K562 (cell line): ENCODE measurements around the gene OR5J2. TPM values are rescaled to one million over a fixed set of nuclear protein-coding genes. Genes with fewer than 3 reads are reported as not detected.

Experiments
- ATAC-seq: fragments of 200-7000 bp; cut with Tn5 transposase; 3 replicates; pipeline ENCODE4 v1.9.1; 2020; ENCODE audit warnings: moderate library complexity
- BruUV-seq: library from RNA; stranded (reverse); fragments of 400-500 nt; replicated peaks from 2 replicates; lab custom pipeline; 2021; lab: Mats Ljungman, UMichigan
- CTCF ChIA-PET: fragments of 300-600 bp; formaldehyde crosslinking; extraction: SDS; loops from one replicate; lab custom pipeline; 2021; ENCODE audit warnings: low intra/inter-chr PET ratio; lab: Yijun Ruan, JAX
- POLR2A ChIA-PET: fragments of 300-600, 350-650 bp; sonication (Branson Sonifier 250); formaldehyde crosslinking; extraction: SDS; loops from one replicate; lab custom pipeline; 2021; ENCODE audit warnings: antibody characterized with exemption, inconsistent platforms; lab: Yijun Ruan, JAX
- DNase-seq, 4 experiments: peaks; one replicate each; pipeline versions ENCODE4 v3.0.0 to v3.0.0-alpha.2; 2011 to 2018; ENCODE audit warnings: low spot score in 3 of 4, mixed read lengths in 3 of 4; ENCODE audit errors: extremely low read depth in 1 of 4
- FAIRE-seq: peaks from 2 replicates; lab custom pipeline; 2011; peaks lifted over from hg19 to GRCh38; lab: Jason Lieb, UNC
- H2AFZ ChIP-seq: 2 replicates; pipeline ENCODE4 v1.6.0; 2011; ENCODE audit warnings: low read depth, low read length, control low read depth, inconsistent platforms
- H3K27ac ChIP-seq: fragments of 200-600 bp; 3 replicates; pipeline ENCODE4 v1.8.0; 2011; ENCODE audit warnings: low read depth, mild to moderate bottlenecking, control low read depth, inconsistent platforms, low read length, moderate library complexity, mixed read lengths; ENCODE audit errors: extremely low read depth
- H3K27me3 ChIP-seq, 2 experiments: fragments of 300-600 bp in 1 of 2; 2 replicates in 1 of 2; 3 replicates in 1 of 2; pipeline versions ENCODE4 v1.6.0 to v1.8.0; 2011; ENCODE audit warnings: inconsistent platforms in 2 of 2, low read length in 2 of 2, mild to moderate bottlenecking in 1 of 2, mixed read lengths in 1 of 2, moderate library complexity in 1 of 2; ENCODE audit not compliant: control insufficient read depth in 2 of 2, insufficient read depth in 2 of 2
- H3K36me3 ChIP-seq: fragments of 300-600 bp; 3 replicates; pipeline ENCODE4 v1.8.0; 2011; ENCODE audit warnings: mild to moderate bottlenecking, low read length, inconsistent platforms; ENCODE audit not compliant: control insufficient read depth, insufficient read depth
- H3K4me1 ChIP-seq, 2 experiments: fragments of 200-600 bp in 1 of 2; replicated peaks in 1 of 2; 2 replicates in 1 of 2; 3 replicates in 1 of 2; pipeline versions ENCODE4 v1.5.1 to v1.8.0; 2011; ENCODE audit warnings: inconsistent platforms in 2 of 2, low read length in 2 of 2, mild to moderate bottlenecking in 1 of 2, mixed read lengths in 1 of 2, moderate library complexity in 1 of 2; ENCODE audit not compliant: control insufficient read depth in 2 of 2, insufficient read depth in 2 of 2
- H3K4me2 ChIP-seq: 2 replicates; pipeline ENCODE4 v1.6.1; 2011; ENCODE audit warnings: low read length, control low read depth, inconsistent platforms, mixed read lengths; ENCODE audit not compliant: insufficient read depth
- H3K4me3 ChIP-seq: fragments of 200-600 bp; sonication (generic), shearing (Covaris generic); 2 replicates; pipeline ENCODE4 v1.5.1; 2016; ENCODE audit warnings: control low read depth, inconsistent platforms
- H3K79me2 ChIP-seq: fragments of 200-600 bp; 3 replicates; pipeline ENCODE4 v1.8.0; 2011; ENCODE audit warnings: low read length, inconsistent platforms; ENCODE audit not compliant: control insufficient read depth, insufficient read depth
- H3K9ac ChIP-seq, 2 experiments: 2 replicates each; pipeline versions ENCODE4 v1.6.0 to v1.6.1; 2011; ENCODE audit warnings: low read depth in 2 of 2, low read length in 2 of 2, control low read depth in 1 of 2, inconsistent platforms in 1 of 2, mild to moderate bottlenecking in 1 of 2, mixed read lengths in 1 of 2; ENCODE audit not compliant: insufficient read depth in 1 of 2
- H3K9me1 ChIP-seq: one replicate; pipeline ENCODE4 v1.6.0; 2011; ENCODE audit warnings: inconsistent platforms, mild to moderate bottlenecking, low read length, moderate library complexity; ENCODE audit not compliant: control insufficient read depth, insufficient read depth
- H3K9me3 ChIP-seq: replicated peaks from 2 replicates; pipeline ENCODE4 v1.5.1; 2011; ENCODE audit warnings: low read depth, low read length, inconsistent platforms; ENCODE audit not compliant: control insufficient read depth, insufficient read depth
- H4K20me1 ChIP-seq: replicated peaks from 2 replicates; pipeline ENCODE4 v1.6.1; 2011; ENCODE audit warnings: low read length, inconsistent platforms, mixed read lengths; ENCODE audit not compliant: control insufficient read depth, insufficient read depth
- C11orf30 ChIP-seq: fragments of 450-650 bp; IDR thresholded peaks from 2 replicates; pipeline ENCODE4 v1.6.1; 2016; ENCODE audit warnings: low read depth, mild to moderate bottlenecking
- EHMT2 ChIP-seq: fragments of 450-650 bp; IDR thresholded peaks from 2 replicates; pipeline ENCODE4 v1.6.1; 2018; ENCODE audit warnings: antibody characterized with exemption
- HSF4 ChIP-seq: fragments of 250-450 bp; sonication (Bioruptor Pico); IDR thresholded peaks from 2 replicates; pipeline ENCODE4 v2.1.2; 2022; ENCODE audit warnings: mild to moderate bottlenecking, moderate library complexity, borderline replicate concordance
- IRF1 ChIP-seq: sonication (generic); formaldehyde crosslinking; IDR thresholded peaks from 2 replicates; pipeline ENCODE4 v1.8.0; 2022; ENCODE audit warnings: missing genetic modification reagents, mild to moderate bottlenecking, borderline replicate concordance
- MAFF ChIP-seq: IDR thresholded peaks from 2 replicates; pipeline ENCODE4 v1.6.1; 2012; ENCODE audit warnings: low read length, improper control_type of control experiment
- MAFG ChIP-seq: fragments of 450-650 bp; conservative IDR thresholded peaks from 2 replicates; pipeline ENCODE4 v1.6.1; 2016; ENCODE audit warnings: missing genetic modification characterization, missing compliant biosample characterization
- MAFK ChIP-seq: IDR thresholded peaks from 2 replicates; pipeline ENCODE4 v1.6.1; 2011; ENCODE audit warnings: low read length, improper control_type of control experiment
- MCM2 ChIP-seq: fragments of 450-650 bp; IDR thresholded peaks from 2 replicates; pipeline ENCODE4 v1.6.1; 2017; ENCODE audit warnings: low read depth, mild to moderate bottlenecking
- PPARD ChIP-seq: fragments of 250-450 bp; sonication (Bioruptor Pico); IDR thresholded peaks from 2 replicates; pipeline ENCODE4 v1.8.0; 2022; ENCODE audit warnings: inconsistent platforms, mild to moderate bottlenecking, moderate library complexity
- SMAD3 ChIP-seq: fragments of 450-650 bp; formaldehyde crosslinking; conservative IDR thresholded peaks from 2 replicates; pipeline ENCODE4 v1.4.0; 2020; ENCODE audit warnings: mild to moderate bottlenecking
- ZBED1 ChIP-seq: IDR thresholded peaks from 2 replicates; pipeline ENCODE4 v1.6.1; 2014
- ZNF224 ChIP-seq: sonication (generic); formaldehyde crosslinking; IDR thresholded peaks from 2 replicates; pipeline ENCODE4 v1.8.0; 2022; ENCODE audit warnings: mild to moderate bottlenecking, missing genetic modification reagents
- ZNF316 ChIP-seq: fragments of 450-650 bp; IDR thresholded peaks from 2 replicates; pipeline ENCODE4 v1.6.1; 2016
- WGBS: fragments of 100-300 bp; shearing (Covaris generic); methylation state at CpG from one replicate; pipeline ENCODE4 v1.1.6; 2016; ENCODE audit warnings: low coverage, mixed read lengths; ENCODE audit not compliant: insufficient coverage; ENCODE audit errors: missing lambda C conversion rate; 5-methylcytosine and 5-hydroxymethylcytosine counted together
- in situ Hi-C: fragments of 300-500 bp; cut with MboI; formaldehyde crosslinking; loops from 4 replicates; pipeline ENCODE4 v1.15.0; 2018; ENCODE audit warnings: inconsistent platforms, mixed read lengths
- intact Hi-C: fragments of 100-400 bp; cut with micrococcal nuclease; formaldehyde crosslinking; loops from 2 replicates; pipeline ENCODE4 v1.14.2; 2022
- polyA plus RNA-seq, 8 experiments: library from polyadenylated mRNA; depleted of rRNA in 4 of 8; stranded (reverse) in 5 of 8; unstranded in 3 of 8; fragments of >200 nt; fragmentation: Nextera tagmentation in 2 of 8; fragmentation: Illumina TruSeq in 1 of 8; extraction: Ambion mirVana in 2 of 8; extraction: Trizol in 1 of 8; gene quantifications; 2 replicates each; pipeline versions ENCODE4 v1.2.1 to v1.2.3, GENCODE V29; 2011 to 2014; ENCODE audit warnings: inconsistent platforms in 1 of 8, missing spikeins in 1 of 8
- total RNA-seq, 7 experiments: library from RNA; depleted of rRNA in 6 of 7; stranded (reverse); fragments of >200 nt in 6 of 7; fragmentation: Illumina TruSeq in 2 of 7; extraction: Trizol in 2 of 7; gene quantifications; 2 replicates each; pipeline versions ENCODE4 v1.2.1 to v1.2.3, GENCODE V29; 2011 to 2021; ENCODE audit warnings: low replicate concordance in 1 of 7
- TF ChIP-seq, protein P1 (sequence below), 2 experiments: fragments of 450-650 bp; IDR thresholded peaks; 2 replicates each; pipeline ENCODE4 v1.6.1; 2016

The OR5J2 gene
- total and polyA plus RNA-seq, 9 of the 15 experiments (the other 6 are each of a cell fraction or from before 2014, with no cell fraction given) = not detected

GRCh38 chr11:56207790-56208189 lies 31.4 kb downstream of the OR5J2 start:
- H3K27me3 ChIP-seq = no peaks in the 10 kb centered on the region
- ATAC-seq = no peak
- no peak for DNase-seq
- 0% methylated on average over 1 of the region's 1 CpG for WGBS
- peak; percentile 85 for TF ChIP-seq ZNF316
- no peak for TF ChIP-seq IRF1 (CRISPR knock-in tag)
- peak; percentile 73; the same call in 1 of the 2 replicates for TF ChIP-seq C11orf30
- TF ChIP-seq MAFF = peak; percentile 94
- peak; percentile 96 for TF ChIP-seq MAFK
- TF ChIP-seq ZBED1 = no peak
- TF ChIP-seq MAFG (tag) = peak; percentile 86
- no peaks in the 10 kb centered on the region for H3K9me3 ChIP-seq
- no peaks in the 10 kb centered on the region for H3K36me3 ChIP-seq
- H3K4me2 ChIP-seq = no peak overlapping the region
- H3K9me1 ChIP-seq = no peaks in the 10 kb centered on the region
- CTCF ChIA-PET = no interaction called here
- intact Hi-C loops (no loop called here), in situ Hi-C loops (no loop called here)
- H3K79me2 ChIP-seq = no peaks in the 10 kb centered on the region
- H2AFZ ChIP-seq = no peak overlapping the region
- no peak for FAIRE-seq
- BruUV-seq = no TSS peak
- H3K27ac ChIP-seq = no peak overlapping the region
- POLR2A ChIA-PET = no interaction called here
- no peaks in the 10 kb centered on the region for H3K4me1 ChIP-seq
- no peak overlapping the region for H3K9ac ChIP-seq
- H4K20me1 ChIP-seq = no peaks in the 10 kb centered on the region
- H3K4me3 ChIP-seq = no peak overlapping the region

- no peaks in the 10 kb centered on the region for H3K9me1 ChIP-seq
- no peaks in the 10 kb centered on the region for H3K36me3 ChIP-seq
- intact Hi-C loops (no loop called here), in situ Hi-C loops (no loop called here)
- no peak overlapping the region for H3K4me3 ChIP-seq
- 2% methylated on average over 2 of the region's 2 CpGs for WGBS
- H3K9ac ChIP-seq = no peak overlapping the region
- ChIA-PET CTCF (no interaction called here), POLR2A (no interaction called here)
- H3K4me1 ChIP-seq = no peaks in the 10 kb centered on the region
- H3K79me2 ChIP-seq = no peaks in the 10 kb centered on the region
- no peaks in the 10 kb centered on the region for H3K27me3 ChIP-seq
- H2AFZ ChIP-seq = no peak overlapping the region
- no peaks in the 10 kb centered on the region; the same call in 1 of the 2 replicates for H3K9me3 ChIP-seq
- FAIRE-seq (no peak), DNase-seq (no peak), ATAC-seq (no peak)
- no peak overlapping the region for H3K4me2 ChIP-seq
- no peaks in the 10 kb centered on the region for H4K20me1 ChIP-seq
- no TSS peak for BruUV-seq
- no peak overlapping the region for H3K27ac ChIP-seq
- TF ChIP-seq EHMT2 (no peak), ZNF224 (CRISPR knock-in tag) (no peak), HSF4 (CRISPR knock-in tag) (no peak), SMAD3 (CRISPR knock-in tag) (no peak), MAFF (no peak), PPARD (no peak), MCM2 (no peak)
- TF ChIP-seq, protein P1, sequence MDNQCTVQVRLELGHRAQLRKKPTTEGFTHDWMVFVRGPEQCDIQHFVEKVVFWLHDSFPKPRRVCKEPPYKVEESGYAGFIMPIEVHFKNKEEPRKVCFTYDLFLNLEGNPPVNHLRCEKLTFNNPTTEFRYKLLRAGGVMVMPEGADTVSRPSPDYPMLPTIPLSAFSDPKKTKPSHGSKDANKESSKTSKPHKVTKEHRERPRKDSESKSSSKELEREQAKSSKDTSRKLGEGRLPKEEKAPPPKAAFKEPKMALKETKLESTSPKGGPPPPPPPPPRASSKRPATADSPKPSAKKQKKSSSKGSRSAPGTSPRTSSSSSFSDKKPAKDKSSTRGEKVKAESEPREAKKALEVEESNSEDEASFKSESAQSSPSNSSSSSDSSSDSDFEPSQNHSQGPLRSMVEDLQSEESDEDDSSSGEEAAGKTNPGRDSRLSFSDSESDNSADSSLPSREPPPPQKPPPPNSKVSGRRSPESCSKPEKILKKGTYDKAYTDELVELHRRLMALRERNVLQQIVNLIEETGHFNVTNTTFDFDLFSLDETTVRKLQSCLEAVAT (IDR thresholded peaks at IDR 0.05) = no peak
These were observed 38.1 kb downstream of the OR5J2 start for GRCh38 chr11:56214537-56214936.
